NCI-H128 (cell line): ENCODE results near the gene GOLGA6D.
A peak's percentile ranks its signal among the peaks of the same experiment; 100 is the strongest.
"Not testable (repeated sequence)": the region's sequence is repeated elsewhere in the genome, so short reads cannot be mapped to it uniquely, and the experiment has no call there.

Experiments used
- DNase-seq: peaks from one replicate; lab custom pipeline; 2025; ENCODE audit not compliant: unreplicated experiment; lab: John Stamatoyannopoulos, UW

The GOLGA6D gene

GRCh38 chr15:75328493-75329314, 46.1 kb downstream of the GOLGA6D start:
- DNase-seq: no peak

- DNase-seq: no peak
Measured at GRCh38 chr15:75329571-75329970, 46.9 kb downstream of the GOLGA6D start.

GRCh38 chr15:75332093-75332492, 49.5 kb downstream of the GOLGA6D start:
- DNase-seq: not testable (repeated sequence)

GRCh38 chr15:75333654-75334419, 51.2 kb downstream of the GOLGA6D start:
- DNase-seq: not testable (repeated sequence)

GRCh38 chr15:75335313-75335704, 52.7 kb downstream of the GOLGA6D start:
- no peak for DNase-seq

- peak; percentile 86 for DNase-seq
Measured at GRCh38 chr15:75335705-75336355, 53.2 kb downstream of the GOLGA6D start, which contains the start of gene COMMD4. TSS of gene COMMD4 (plus strand) at chr15:75336063. CDS start at chr15:75336090, 27 bp downstream.

- no peak for DNase-seq
Measured at GRCh38 chr15:75338661-75339240, 56.1 kb downstream of the GOLGA6D start.

- no peak for DNase-seq
Measured at GRCh38 chr15:75339531-75340240, 57.1 kb downstream of the GOLGA6D start.

GRCh38 chr15:75342221-75342620, 59.6 kb downstream of the GOLGA6D start:
- DNase-seq: no peak

GRCh38 chr15:75343953-75344352, 61.3 kb downstream of the GOLGA6D start:
- not testable (repeated sequence) for DNase-seq
